SK-N-SH (cell line): ENCODE measurements around the gene MCF2L. TPM values are rescaled to one million over a fixed set of nuclear protein-coding genes. Genes with fewer than 3 reads are reported as not detected.
"Not testable (repeated sequence)": the region's sequence is repeated elsewhere in the genome, so short reads cannot be mapped to it uniquely, and the experiment has no call there.

Experiments used
- CTCF ChIA-PET: fragments of 300-600, 350-600 bp; formaldehyde crosslinking; extraction: SDS; loops from one replicate; lab custom pipeline; 2021; lab: Yijun Ruan, JAX
- POLR2A ChIA-PET: fragments of 350-600 bp; sonication (Branson Sonifier 250); formaldehyde crosslinking; extraction: SDS; loops from one replicate; lab custom pipeline; 2020; ENCODE audit warnings: antibody characterized with exemption, inconsistent platforms; lab: Yijun Ruan, JAX
- DNase-seq: peaks from one replicate; pipeline ENCODE4 v3.0.0; 2012
- H2AFZ ChIP-seq: fragments of 200-600 bp; sonication (generic); 2 replicates; pipeline ENCODE4 v1.8.1; 2016; ENCODE audit warnings: antibody characterized with exemption, mild to moderate bottlenecking, low read depth
- H3F3A ChIP-seq: fragments of 200-600 bp; sonication (generic); replicated peaks from 2 replicates; pipeline ENCODE3; 2016; ENCODE audit warnings: antibody characterized with exemption, mild to moderate bottlenecking; ENCODE audit not compliant: insufficient read depth
- H3K27ac ChIP-seq, 2 experiments: fragments of 200-500 bp in 1 of 2; fragments of 200-600 bp in 1 of 2; sonication (Bioruptor generic) in 1 of 2; sonication (generic), shearing (Covaris generic) in 1 of 2; 2 replicates each; pipeline versions ENCODE4 v1.5.1 to v1.6.1; 2014 to 2016; ENCODE audit warnings: low read depth in 2 of 2, inconsistent platforms in 1 of 2, low read length in 1 of 2, mild to moderate bottlenecking in 1 of 2, mixed read lengths in 1 of 2
- H3K27me3 ChIP-seq: fragments of 200-600 bp; sonication (generic), shearing (Covaris generic); 2 replicates; pipeline ENCODE4 v1.6.1; 2016; ENCODE audit warnings: mixed run types; ENCODE audit not compliant: insufficient read depth
- H3K36me3 ChIP-seq, 2 experiments: fragments of 200-500 bp in 1 of 2; fragments of 200-600 bp in 1 of 2; sonication (Bioruptor generic) in 1 of 2; sonication (generic) in 1 of 2; replicated peaks in 1 of 2; 2 replicates each; pipeline versions ENCODE3 to v1.5.1; 2014 to 2016; ENCODE audit warnings: low read length in 1 of 2, mild to moderate bottlenecking in 1 of 2; ENCODE audit not compliant: insufficient read depth in 2 of 2, control insufficient read depth in 1 of 2
- H3K4me1 ChIP-seq, 2 experiments: fragments of 200-500 bp in 1 of 2; fragments of 200-600 bp in 1 of 2; sonication (Bioruptor generic) in 1 of 2; sonication (generic), shearing (Covaris generic) in 1 of 2; 2 replicates each; pipeline versions ENCODE4 v1.5.1 to v1.6.1; 2014 to 2016; ENCODE audit warnings: low read depth in 1 of 2, low read length in 1 of 2, mixed run types in 1 of 2; ENCODE audit not compliant: insufficient read depth in 2 of 2, control insufficient read depth in 1 of 2
- H3K4me2 ChIP-seq: fragments of 200-600 bp; sonication (generic), shearing (Covaris generic); 2 replicates; pipeline ENCODE4 v1.6.1; 2017; ENCODE audit warnings: mixed run types
- H3K4me3 ChIP-seq, 2 experiments: fragments of 200-500 bp in 1 of 2; fragments of 200-600 bp in 1 of 2; sonication (Bioruptor generic) in 1 of 2; sonication (generic), shearing (Covaris generic) in 1 of 2; 2 replicates each; pipeline versions ENCODE4 v1.5.1 to v1.8.1; 2014 to 2016; ENCODE audit warnings: low read depth in 2 of 2, inconsistent platforms in 1 of 2, low read length in 1 of 2, mild to moderate bottlenecking in 1 of 2, mixed read lengths in 1 of 2, moderate library complexity in 1 of 2
- H3K79me2 ChIP-seq: fragments of 200-600 bp; sonication (generic); 2 replicates; pipeline ENCODE4 v1.8.1; 2017; ENCODE audit warnings: mild to moderate bottlenecking; ENCODE audit not compliant: insufficient read depth
- H3K9ac ChIP-seq: fragments of 200-600 bp; sonication (generic); 2 replicates; pipeline ENCODE4 v1.6.1; 2017; ENCODE audit warnings: mixed run types
- H3K9me2 ChIP-seq: fragments of 200-600 bp; sonication (generic); 2 replicates; pipeline ENCODE4 v1.6.1; 2017; ENCODE audit warnings: mixed run types
- H3K9me3 ChIP-seq: fragments of 200-600 bp; sonication (generic); 2 replicates; pipeline ENCODE4 v1.6.1; 2017; ENCODE audit warnings: mixed run types, mild to moderate bottlenecking, moderate library complexity
- H4K20me1 ChIP-seq: fragments of 200-600 bp; sonication (generic); 2 replicates; pipeline ENCODE4 v1.6.1; 2017; ENCODE audit warnings: mild to moderate bottlenecking, mixed run types; ENCODE audit not compliant: insufficient read depth
- CHD2 ChIP-seq: fragments of 150-350 bp; IDR thresholded peaks from 2 replicates; pipeline ENCODE4 v1.6.1; 2018; ENCODE audit warnings: low read length; ENCODE audit not compliant: partially characterized antibody
- CTCF ChIP-seq: fragments of 200-600 bp; sonication (generic); IDR thresholded peaks from 2 replicates; pipeline ENCODE4 v1.6.1; 2017; ENCODE audit warnings: antibody characterized with exemption, mild to moderate bottlenecking, moderate library complexity
- EZH2phosphoT487 ChIP-seq: fragments of 200-600 bp; sonication (generic); IDR thresholded peaks from 2 replicates; pipeline ENCODE4 v1.6.1; 2017; ENCODE audit warnings: low read depth, mixed run types, mild to moderate bottlenecking, antibody characterized with exemption, moderate library complexity, borderline replicate concordance
- GATA2 ChIP-seq: sonication (generic); formaldehyde crosslinking; IDR thresholded peaks from 2 replicates; pipeline ENCODE4 v1.5.0; 2020; ENCODE audit warnings: mild to moderate bottlenecking, missing genetic modification reagents
- NFIC ChIP-seq: IDR thresholded peaks from 2 replicates; pipeline ENCODE4 v1.4.0; 2012; ENCODE audit warnings: borderline replicate concordance
- NRF1 ChIP-seq: IDR thresholded peaks from 2 replicates; pipeline ENCODE4 v1.6.1; 2012; ENCODE audit warnings: low read depth, mild to moderate bottlenecking, low read length
- POLR2AphosphoS5 ChIP-seq: IDR thresholded peaks from 2 replicates; pipeline ENCODE4 v1.6.1; 2012; ENCODE audit warnings: low read depth, low read length
- REST ChIP-seq: IDR thresholded peaks from 2 replicates; pipeline ENCODE4 v1.6.1; 2012; ENCODE audit warnings: mild to moderate bottlenecking, low read depth, low read length, moderate library complexity
- RFX5 ChIP-seq: IDR thresholded peaks from 2 replicates; pipeline ENCODE4 v1.6.1; 2012; ENCODE audit warnings: mild to moderate bottlenecking, improper control_type of control experiment, low read length
- RXRA ChIP-seq: IDR thresholded peaks from 2 replicates; pipeline ENCODE4 v1.4.0; 2012; ENCODE audit warnings: low read depth, mild to moderate bottlenecking, borderline replicate concordance
- WGBS: methylation state at CpG from one replicate; pipeline ENCODE4 v1.1.6; 2017; ENCODE audit warnings: low lambda C conversion rate; 5-methylcytosine and 5-hydroxymethylcytosine counted together
- polyA plus RNA-seq, 3 experiments: library from polyadenylated mRNA; depleted of rRNA; stranded (reverse); fragments of >200 nt; gene quantifications; 2 replicates each; pipeline ENCODE4 v1.2.3, GENCODE V29; 2012
- TF ChIP-seq, protein P1 (sequence below): IDR thresholded peaks from 2 replicates; pipeline ENCODE4 v1.4.0; 2012; ENCODE audit warnings: low read depth

Gene MCF2L
- polyA plus RNA-seq, 1 of the 3 experiments (the other 2 are of a cell fraction), result 0.56 TPM

DNA sequence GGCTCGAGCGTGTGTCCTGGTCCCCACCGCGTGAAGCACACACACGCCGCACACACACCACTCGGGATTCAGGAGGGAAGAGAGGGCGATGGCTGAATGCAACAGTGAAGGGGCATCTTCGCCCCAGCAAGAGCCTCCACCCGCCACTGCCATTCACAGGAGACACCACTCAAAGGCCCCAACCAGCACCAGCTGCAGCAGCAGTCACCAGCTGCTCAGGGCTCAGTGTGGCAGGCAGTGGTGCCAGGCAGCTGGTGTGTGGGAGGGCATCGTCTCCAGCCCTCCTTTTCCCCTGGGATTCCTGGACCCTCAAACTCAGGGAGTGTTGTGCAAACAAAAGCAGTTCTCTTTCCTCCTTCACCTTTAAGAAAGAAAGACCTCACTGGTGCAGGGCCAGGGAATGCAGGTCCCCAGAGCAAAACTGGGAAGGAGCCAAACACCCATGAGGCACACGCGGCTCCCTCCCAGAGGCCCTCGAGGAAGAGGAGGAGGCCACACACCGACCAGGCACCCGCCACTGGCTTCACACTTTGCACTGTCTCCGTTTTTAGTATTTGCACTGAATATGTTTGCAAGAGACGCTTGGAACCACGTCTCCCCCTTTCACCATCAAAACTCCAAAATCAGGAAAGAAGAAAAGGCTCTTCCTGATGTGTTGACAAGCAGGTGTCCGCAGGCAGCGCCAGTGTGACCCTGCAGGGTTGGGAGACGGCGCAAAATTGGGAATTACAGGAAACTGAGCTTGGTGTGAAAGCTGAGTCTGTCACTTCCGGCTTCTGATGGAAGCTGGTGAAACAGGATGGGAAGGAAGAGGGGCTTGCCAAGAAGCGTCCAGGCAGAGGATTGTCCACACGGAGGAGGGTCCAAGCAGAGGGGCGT, 110.1 kb downstream of the MCF2L start:
- WGBS, result 56% methylated on average over 20 of the region's 27 CpGs
- CTCF ChIA-PET, result no interaction called here
- Histone ChIP-seq H3K79me2 (no peaks in the 10 kb centered on the region), H3K4me2 (no peak overlapping the region), H3K36me3 (no peaks in the 10 kb centered on the region), H3K27ac (no peak overlapping the region), H3K9me3 (no peaks in the 10 kb centered on the region), H4K20me1 (no peaks in the 10 kb centered on the region), H3K4me1 (peaks cover 0 to 4% of the 10 kb centered on the region in 2 experiments; a peak in 1 of 4 replicates), H3K9me2 (no peaks in the 10 kb centered on the region), H2AFZ (no peak overlapping the region), H3K4me3 (no peak overlapping the region), H3K9ac (no peak overlapping the region), H3F3A (no peaks in the 10 kb centered on the region), H3K27me3 (no peaks in the 10 kb centered on the region)
- DNase-seq, result no peak
- POLR2A ChIA-PET, result no interaction called here
- TF ChIP-seq EZH2phosphoT487 (no peak), POLR2AphosphoS5 (no peak), NFIC (no peak), GATA2 (CRISPR knock-in tag) (no peak), RXRA (no peak), RFX5 (no peak), CHD2 (no peak), NRF1 (no peak), CTCF (no peak), REST (no peak)
- TF ChIP-seq, protein P1, sequence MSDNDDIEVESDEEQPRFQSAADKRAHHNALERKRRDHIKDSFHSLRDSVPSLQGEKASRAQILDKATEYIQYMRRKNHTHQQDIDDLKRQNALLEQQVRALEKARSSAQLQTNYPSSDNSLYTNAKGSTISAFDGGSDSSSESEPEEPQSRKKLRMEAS, result no peak

GRCh38 chr13:113079781-113080080, 110.7 kb downstream of the MCF2L start:
- H3K27me3 ChIP-seq, H3K4me3 ChIP-seq: not testable (repeated sequence)

More at GRCh38 chr13:113079781-113080080, 110.7 kb downstream of the MCF2L start:
- H3K4me1 ChIP-seq, H3K79me2 ChIP-seq, H3K9ac ChIP-seq, H3K36me3 ChIP-seq, DNase-seq, H3K9me3 ChIP-seq, H3F3A ChIP-seq, H2AFZ ChIP-seq, H3K4me2 ChIP-seq, H3K27ac ChIP-seq, POLR2A ChIA-PET, H3K9me2 ChIP-seq, H4K20me1 ChIP-seq: not testable (repeated sequence)
- 46% methylated on average over 7 of the region's 9 CpGs for WGBS
- CTCF ChIA-PET, result interaction anchor here (1.1 kb wide), 1 partner anchor 21 kb away, joined by 3 read pairs; no protein-coding TSS in a partner anchor
